Measurements from ENCODE around the gene GALT. TPM values are rescaled to one million over a fixed set of nuclear protein-coding genes. Genes with fewer than 3 reads are reported as not detected.
"Not testable (repeated sequence)": the region's sequence is repeated elsewhere in the genome, so short reads cannot be mapped to it uniquely, and the experiment has no call there.

GALT gene
- total RNA-seq, 1 experiment from 2014 or later: 33.5 TPM

- no peak overlapping the region for H3K4me3 ChIP-seq (ENCODE audit: insufficient read depth, low read depth, low read length)
- no peak for DNase-seq
These were observed 10.9 kb upstream of the GALT start for GRCh38 chr9:34635556-34635955.

GRCh38 chr9:34636791-34637355 is 9.6 kb upstream of the GALT start:
- Histone ChIP-seq H3K4me3 (ENCODE audit: insufficient read depth, low read depth, low read length) (peak overlapping the region; percentile 96), H3K36me3 (replicated peaks; ENCODE audit: control insufficient read depth, insufficient read depth, low read length) (peaks cover 3% of the 10 kb centered on the region), H3K27me3 (ENCODE audit: control insufficient read depth, insufficient read depth, low read length) (peaks cover 12% of the 10 kb centered on the region)
- DNase-seq: no peak

More at GRCh38 chr9:34635556-34635955, 10.9 kb upstream of the GALT start:
- Histone ChIP-seq H3K36me3 (replicated peaks; ENCODE audit: control insufficient read depth, insufficient read depth, low read length) (peaks cover 3% of the 10 kb centered on the region), H3K27me3 (ENCODE audit: control insufficient read depth, insufficient read depth, low read length) (peaks cover 25% of the 10 kb centered on the region)

- H3K27me3 ChIP-seq (ENCODE audit: control insufficient read depth, insufficient read depth, low read length): peaks cover 8% of the 10 kb centered on the region
- H3K4me3 ChIP-seq (ENCODE audit: insufficient read depth, low read depth, low read length): peak within 1 kb of the TSS; percentile 96
- peak; percentile 99 for DNase-seq
- H3K36me3 ChIP-seq (replicated peaks; ENCODE audit: control insufficient read depth, insufficient read depth, low read length): peaks cover 3% of the 10 kb centered on the region
These were observed 8.9 kb upstream of the GALT start, which contains the start of gene SIGMAR1 for GRCh38 chr9:34637356-34638137. Gene SIGMAR1 (minus strand): TSS chr9:34637787. CDS start chr9:34637697, 90 bp downstream.

GRCh38 chr9:34638138-34638445 is 8.4 kb upstream of the GALT start:
- H3K4me3 ChIP-seq (ENCODE audit: insufficient read depth, low read depth, low read length): peak overlapping the region; percentile 96
- peaks cover 7% of the 10 kb centered on the region for H3K27me3 ChIP-seq (ENCODE audit: control insufficient read depth, insufficient read depth, low read length)
- no peak for DNase-seq
- peaks cover 3% of the 10 kb centered on the region for H3K36me3 ChIP-seq (replicated peaks; ENCODE audit: control insufficient read depth, insufficient read depth, low read length)

GRCh38 chr9:34639322-34639721 is 7.2 kb upstream of the GALT start:
- H3K36me3 ChIP-seq (replicated peaks; ENCODE audit: control insufficient read depth, insufficient read depth, low read length); H3K4me3 ChIP-seq (ENCODE audit: insufficient read depth, low read depth, low read length); H3K27me3 ChIP-seq (ENCODE audit: control insufficient read depth, insufficient read depth, low read length); DNase-seq: not testable (repeated sequence)

GRCh38 chr9:34642679-34643078 is 3.8 kb upstream of the GALT start:
- Histone ChIP-seq H3K36me3 (replicated peaks; ENCODE audit: control insufficient read depth, insufficient read depth, low read length) (no peaks in the 10 kb centered on the region), H3K4me3 (ENCODE audit: insufficient read depth, low read depth, low read length) (no peak overlapping the region), H3K27me3 (ENCODE audit: control insufficient read depth, insufficient read depth, low read length) (no peaks in the 10 kb centered on the region)
- no peak for DNase-seq

GRCh38 chr9:34644766-34645314 is 1.6 kb upstream of the GALT start:
- Histone ChIP-seq H3K36me3 (replicated peaks; ENCODE audit: control insufficient read depth, insufficient read depth, low read length) (peaks cover 15% of the 10 kb centered on the region), H3K27me3 (ENCODE audit: control insufficient read depth, insufficient read depth, low read length) (no peaks in the 10 kb centered on the region), H3K4me3 (ENCODE audit: insufficient read depth, low read depth, low read length) (no peak overlapping the region)
- peak; percentile 53 for DNase-seq

GRCh38 chr9:34647084-34647403 is 569 bp downstream of the GALT start:
- no peak for DNase-seq
- H3K36me3 ChIP-seq (replicated peaks; ENCODE audit: control insufficient read depth, insufficient read depth, low read length): peaks cover 15% of the 10 kb centered on the region
- H3K4me3 ChIP-seq (ENCODE audit: insufficient read depth, low read depth, low read length): peak overlapping the region; percentile 80
- H3K27me3 ChIP-seq (ENCODE audit: control insufficient read depth, insufficient read depth, low read length): no peaks in the 10 kb centered on the region

- DNase-seq: peak; percentile 17
- Histone ChIP-seq H3K27me3 (ENCODE audit: control insufficient read depth, insufficient read depth, low read length) (no peaks in the 10 kb centered on the region), H3K4me3 (ENCODE audit: insufficient read depth, low read depth, low read length) (peak overlapping the region; percentile 80; the same call in 1 of the 2 replicates), H3K36me3 (replicated peaks; ENCODE audit: control insufficient read depth, insufficient read depth, low read length) (peaks cover 15% of the 10 kb centered on the region)
These were observed 1.2 kb downstream of the GALT start for GRCh38 chr9:34647651-34648050.

- H3K36me3 ChIP-seq (replicated peaks; ENCODE audit: control insufficient read depth, insufficient read depth, low read length): peaks cover 15% of the 10 kb centered on the region
- H3K27me3 ChIP-seq (ENCODE audit: control insufficient read depth, insufficient read depth, low read length): no peaks in the 10 kb centered on the region
- H3K4me3 ChIP-seq (ENCODE audit: insufficient read depth, low read depth, low read length): no peak overlapping the region
- no peak for DNase-seq
These were observed 2.2 kb downstream of the GALT start for GRCh38 chr9:34648673-34649072.

- H3K4me3 ChIP-seq (ENCODE audit: insufficient read depth, low read depth, low read length): no peak overlapping the region
- H3K36me3 ChIP-seq (replicated peaks; ENCODE audit: control insufficient read depth, insufficient read depth, low read length): peaks cover 15% of the 10 kb centered on the region
- H3K27me3 ChIP-seq (ENCODE audit: control insufficient read depth, insufficient read depth, low read length): no peaks in the 10 kb centered on the region
- peak; percentile 19 for DNase-seq
These were observed 4.3 kb downstream of the GALT start for GRCh38 chr9:34650816-34651215.

GRCh38 chr9:34651321-34651720 is 4.8 kb downstream of the GALT start:
- Histone ChIP-seq H3K36me3 (replicated peaks; ENCODE audit: control insufficient read depth, insufficient read depth, low read length) (peaks cover 15% of the 10 kb centered on the region), H3K4me3 (ENCODE audit: insufficient read depth, low read depth, low read length) (peak overlapping the region; percentile 32), H3K27me3 (ENCODE audit: control insufficient read depth, insufficient read depth, low read length) (no peaks in the 10 kb centered on the region)
- DNase-seq: peak; percentile 28

GRCh38 chr9:34651876-34652601 is 5.6 kb downstream of the GALT start, which contains the start of gene IL11RA:
Gene IL11RA (plus strand): TSS chr9:34652185. CDS start chr9:34655218, 3,033 bp downstream.
- peak within 1 kb of the TSS; percentile 32 for H3K4me3 ChIP-seq (ENCODE audit: insufficient read depth, low read depth, low read length)
- peak; percentile 100 for DNase-seq
- no peaks in the 10 kb centered on the region for H3K27me3 ChIP-seq (ENCODE audit: control insufficient read depth, insufficient read depth, low read length)
- peaks cover 15% of the 10 kb centered on the region for H3K36me3 ChIP-seq (replicated peaks; ENCODE audit: control insufficient read depth, insufficient read depth, low read length)

- Histone ChIP-seq H3K4me3 (ENCODE audit: insufficient read depth, low read depth, low read length) (no peak overlapping the region), H3K36me3 (replicated peaks; ENCODE audit: control insufficient read depth, insufficient read depth, low read length) (peaks cover 15% of the 10 kb centered on the region), H3K27me3 (ENCODE audit: control insufficient read depth, insufficient read depth, low read length) (no peaks in the 10 kb centered on the region)
- peak; percentile 33 for DNase-seq
These were observed 6.1 kb downstream of the GALT start for GRCh38 chr9:34652602-34653000.

Data from H7 (cell line).